Breast epithelium (tissue), 4 donors: Measurements from ENCODE around the gene UMAD1. TPM values are rescaled to one million over a fixed set of nuclear protein-coding genes. Genes with fewer than 3 reads are reported as not detected.

Experiments used
- DNase-seq, 2 donors: peaks; one replicate each; pipeline ENCODE4 v3.0.0-alpha.2; 2019; ENCODE audit warnings: low spot score in 2 of 2
- H3K27ac ChIP-seq, 2 donors: fragments of 200-600 bp; sonication (generic) in 1 of 2; one replicate each; pipeline ENCODE4 v1.5.1; 2016 to 2019; ENCODE audit warnings: mild to moderate bottlenecking in 1 of 2
- H3K27me3 ChIP-seq, 2 donors: fragments of 200-600 bp; sonication (generic) in 1 of 2; one replicate each; pipeline versions ENCODE4 v1.5.1 to v1.6.0; 2017 to 2019; ENCODE audit warnings: control low read depth in 1 of 2, mild to moderate bottlenecking in 1 of 2
- H3K36me3 ChIP-seq: fragments of 200-600 bp; one replicate; pipeline ENCODE4 v1.5.1; 2019
- H3K4me1 ChIP-seq, 2 donors: fragments of 200-600 bp; sonication (generic); one replicate each; pipeline ENCODE4 v1.5.1; 2016 to 2019; ENCODE audit warnings: control low read depth in 1 of 2
- H3K4me3 ChIP-seq, 3 donors: fragments of 200-600 bp; sonication (generic); 1 replicate in 2 of 3; 2 replicates in 1 of 3; pipeline ENCODE4 v1.5.1; 2016 to 2019; ENCODE audit warnings: mild to moderate bottlenecking in 3 of 3, moderate library complexity in 2 of 3
- H3K9me3 ChIP-seq, 2 donors: fragments of 200-600 bp; sonication (generic) in 1 of 2; one replicate each; pipeline ENCODE4 v1.5.1; 2016 to 2019; ENCODE audit warnings: control low read depth in 1 of 2
- CTCF ChIP-seq, 3 donors: fragments of 450-650 bp; IDR thresholded peaks; one replicate each; pipeline ENCODE4 v1.5.1; 2016 to 2017; ENCODE audit warnings: antibody characterized with exemption in 3 of 3, mild to moderate bottlenecking in 3 of 3, moderate library complexity in 3 of 3
- POLR2A ChIP-seq: fragments of 450-650 bp; IDR thresholded peaks from one replicate; pipeline ENCODE4 v1.6.1; 2016; ENCODE audit warnings: antibody characterized with exemption, mild to moderate bottlenecking, moderate library complexity
- POLR2AphosphoS5 ChIP-seq, 3 donors: sonication (generic); formaldehyde crosslinking; IDR thresholded peaks; one replicate each; pipeline ENCODE4 v1.6.1; 2017; ENCODE audit warnings: antibody characterized with exemption in 3 of 3
- intact Hi-C: fragments of 100-400 bp; cut with DNase I; formaldehyde crosslinking; loops from one replicate; pipeline ENCODE4 v1.15.1; 2023; ENCODE audit warnings: low total_unique reads
- total RNA-seq, 3 donors: library from RNA; depleted of rRNA; stranded (reverse); fragments of >200 nt; gene quantifications; one replicate each; pipeline ENCODE4 v1.1.0, GENCODE V29; 2016

The UMAD1 gene
- total RNA-seq, 3 donors from 2014 or later: 13.6 to 25.6 (median 17.7) TPM

- H3K27ac ChIP-seq: no peak overlapping the region
- intact Hi-C loops: no loop called here
- no peaks in the 10 kb centered on the region for H3K27me3 ChIP-seq
- TF ChIP-seq CTCF (IDR thresholded peaks at IDR 0.05) (no peak), POLR2AphosphoS5 (IDR thresholded peaks at IDR 0.05) (no peak), POLR2A (no peak)
- no peaks in the 10 kb centered on the region for H3K36me3 ChIP-seq
- no peaks in the 10 kb centered on the region for H3K9me3 ChIP-seq
- no peak overlapping the region for H3K4me3 ChIP-seq
- H3K4me1 ChIP-seq: no peaks in the 10 kb centered on the region
- DNase-seq: no peak
Observed at GRCh38 chr7:7662527-7662926, 22.0 kb downstream of the UMAD1 start.

GRCh38 chr7:7664291-7664690, 23.7 kb downstream of the UMAD1 start:
- Histone ChIP-seq H3K27me3 (no peaks in the 10 kb centered on the region), H3K4me3 (no peak overlapping the region), H3K9me3 (no peaks in the 10 kb centered on the region), H3K4me1 (no peaks in the 10 kb centered on the region), H3K27ac (no peak overlapping the region), H3K36me3 (no peaks in the 10 kb centered on the region)
- intact Hi-C loops: no loop called here
- TF ChIP-seq CTCF (IDR thresholded peaks at IDR 0.05): no peak
- no peak for TF ChIP-seq POLR2AphosphoS5 (IDR thresholded peaks at IDR 0.05)
- TF ChIP-seq POLR2A: no peak
- DNase-seq: no peak

GRCh38 chr7:7665031-7665430, 24.5 kb downstream of the UMAD1 start:
- Histone ChIP-seq H3K27ac (no peak overlapping the region), H3K4me1 (no peaks in the 10 kb centered on the region), H3K4me3 (no peak overlapping the region), H3K27me3 (no peaks in the 10 kb centered on the region), H3K36me3 (no peaks in the 10 kb centered on the region), H3K9me3 (no peaks in the 10 kb centered on the region)
- DNase-seq: no peak
- intact Hi-C loops: no loop called here
- TF ChIP-seq POLR2A: no peak

- Histone ChIP-seq H3K9me3 (no peaks in the 10 kb centered on the region), H3K4me1 (no peaks in the 10 kb centered on the region), H3K27ac (no peak overlapping the region), H3K4me3 (no peak overlapping the region), H3K36me3 (no peaks in the 10 kb centered on the region), H3K27me3 (no peaks in the 10 kb centered on the region)
- no peak for DNase-seq
- TF ChIP-seq CTCF (IDR thresholded peaks at IDR 0.05): no peak
- no peak for TF ChIP-seq POLR2AphosphoS5 (IDR thresholded peaks at IDR 0.05)
- no peak for TF ChIP-seq POLR2A
- intact Hi-C loops: no loop called here
Observed at GRCh38 chr7:7667187-7667586, 26.6 kb downstream of the UMAD1 start.

GRCh38 chr7:7668706-7669105, 28.2 kb downstream of the UMAD1 start:
- DNase-seq: no peak
- Histone ChIP-seq H3K4me1 (no peaks in the 10 kb centered on the region), H3K4me3 (no peak overlapping the region), H3K27me3 (no peaks in the 10 kb centered on the region), H3K36me3 (no peaks in the 10 kb centered on the region), H3K9me3 (no peaks in the 10 kb centered on the region), H3K27ac (no peak overlapping the region)
- intact Hi-C loops: no loop called here
- TF ChIP-seq CTCF (IDR thresholded peaks at IDR 0.05) (no peak), POLR2A (no peak), POLR2AphosphoS5 (IDR thresholded peaks at IDR 0.05) (no peak)

DNA sequence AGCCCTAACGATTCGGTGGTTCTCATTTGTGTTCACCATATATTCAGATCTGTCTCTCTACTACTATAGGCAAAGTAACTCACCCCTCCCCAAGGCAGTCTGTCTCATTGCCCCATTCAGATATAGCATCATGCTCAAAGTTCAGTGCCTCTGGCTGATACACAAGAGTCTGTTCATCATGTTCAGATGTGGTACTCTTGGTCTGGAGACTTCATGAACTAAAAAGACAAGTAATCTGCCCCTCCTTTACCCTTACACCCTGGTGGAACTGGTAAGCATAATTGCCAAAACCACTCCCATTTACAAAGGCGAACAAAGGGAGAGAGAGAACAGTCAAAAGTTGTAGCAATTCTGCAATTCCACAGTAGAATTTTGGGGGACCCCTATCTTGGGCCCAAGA, 29.9 kb downstream of the UMAD1 start:
- H3K27me3 ChIP-seq: no peaks in the 10 kb centered on the region

More for the DNA sequence above, 29.9 kb downstream of the UMAD1 start:
- Histone ChIP-seq H3K27ac (no peak overlapping the region), H3K4me1 (no peaks in the 10 kb centered on the region), H3K4me3 (no peak overlapping the region), H3K36me3 (no peaks in the 10 kb centered on the region), H3K9me3 (no peaks in the 10 kb centered on the region)
- DNase-seq: no peak
- TF ChIP-seq POLR2A (no peak), CTCF (IDR thresholded peaks at IDR 0.05) (no peak), POLR2AphosphoS5 (IDR thresholded peaks at IDR 0.05) (no peak)
- intact Hi-C loops: no loop called here
